ENCODE data around the gene GOSR2.

GOSR2 gene

GRCh38 chr17:46971647-46972300 lies 48.8 kb downstream of the GOSR2 start:
- no peak overlapping the region for H3K4me3 Mint-ChIP-seq
- H3K36me3 Mint-ChIP-seq (ENCODE audit: low read depth) = no peaks in the 10 kb centered on the region
- H3K4me1 Mint-ChIP-seq (ENCODE audit: low read depth) = no peaks in the 10 kb centered on the region
- H3K27me3 Mint-ChIP-seq (ENCODE audit: low read depth) = peaks cover 8% of the 10 kb centered on the region
- DNase-seq (ENCODE audit: low spot score) = no peak
- H3K9me3 Mint-ChIP-seq = no peaks in the 10 kb centered on the region
- H3K27ac Mint-ChIP-seq = no peak overlapping the region

- no peaks in the 10 kb centered on the region for H3K4me1 Mint-ChIP-seq (ENCODE audit: low read depth)
- no peak overlapping the region for H3K4me3 Mint-ChIP-seq
- H3K27ac Mint-ChIP-seq = no peak overlapping the region
- H3K27me3 Mint-ChIP-seq (ENCODE audit: low read depth) = peaks cover 14% of the 10 kb centered on the region
- no peaks in the 10 kb centered on the region for H3K36me3 Mint-ChIP-seq (ENCODE audit: low read depth)
- no peak for DNase-seq (ENCODE audit: low spot score)
- no peaks in the 10 kb centered on the region for H3K9me3 Mint-ChIP-seq
Observed at GRCh38 chr17:46972346-46972745, 49.4 kb downstream of the GOSR2 start.

DNA sequence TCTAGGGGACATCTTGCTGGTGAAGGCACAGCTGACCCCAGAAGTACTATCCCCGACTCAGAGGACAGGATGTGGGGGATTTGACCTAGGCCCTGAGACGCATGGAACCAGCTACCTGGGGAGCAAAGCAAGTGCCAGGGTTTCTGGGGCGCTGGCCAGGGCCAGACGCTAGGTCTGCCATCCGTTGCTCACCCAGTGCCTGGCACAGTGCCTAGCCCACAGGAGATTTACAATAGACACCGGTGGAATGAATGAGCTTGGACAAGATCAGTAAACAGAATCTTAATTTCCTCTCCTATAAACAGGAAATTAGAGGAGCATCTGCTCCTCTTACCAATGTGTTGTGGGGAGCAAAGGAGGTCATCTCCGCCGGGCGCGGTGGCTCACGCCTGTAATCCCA lies 51.1 kb downstream of the GOSR2 start:
- Mint-ChIP-seq H3K27me3 (ENCODE audit: low read depth) (peaks cover 23% of the 10 kb centered on the region), H3K4me1 (ENCODE audit: low read depth) (peaks cover 3% of the 10 kb centered on the region), H3K36me3 (ENCODE audit: low read depth) (no peaks in the 10 kb centered on the region), H3K9me3 (no peaks in the 10 kb centered on the region), H3K4me3 (no peak overlapping the region), H3K27ac (no peak overlapping the region)
- no peak for DNase-seq (ENCODE audit: low spot score)

GRCh38 chr17:46975287-46975686 lies 52.3 kb downstream of the GOSR2 start:
- Mint-ChIP-seq H3K4me3 (no peak overlapping the region), H3K9me3 (no peaks in the 10 kb centered on the region), H3K36me3 (ENCODE audit: low read depth) (no peaks in the 10 kb centered on the region), H3K27me3 (ENCODE audit: low read depth) (peaks cover 32% of the 10 kb centered on the region), H3K4me1 (ENCODE audit: low read depth) (peaks cover 5% of the 10 kb centered on the region), H3K27ac (no peak overlapping the region)
- DNase-seq (ENCODE audit: low spot score) = no peak

DNA sequence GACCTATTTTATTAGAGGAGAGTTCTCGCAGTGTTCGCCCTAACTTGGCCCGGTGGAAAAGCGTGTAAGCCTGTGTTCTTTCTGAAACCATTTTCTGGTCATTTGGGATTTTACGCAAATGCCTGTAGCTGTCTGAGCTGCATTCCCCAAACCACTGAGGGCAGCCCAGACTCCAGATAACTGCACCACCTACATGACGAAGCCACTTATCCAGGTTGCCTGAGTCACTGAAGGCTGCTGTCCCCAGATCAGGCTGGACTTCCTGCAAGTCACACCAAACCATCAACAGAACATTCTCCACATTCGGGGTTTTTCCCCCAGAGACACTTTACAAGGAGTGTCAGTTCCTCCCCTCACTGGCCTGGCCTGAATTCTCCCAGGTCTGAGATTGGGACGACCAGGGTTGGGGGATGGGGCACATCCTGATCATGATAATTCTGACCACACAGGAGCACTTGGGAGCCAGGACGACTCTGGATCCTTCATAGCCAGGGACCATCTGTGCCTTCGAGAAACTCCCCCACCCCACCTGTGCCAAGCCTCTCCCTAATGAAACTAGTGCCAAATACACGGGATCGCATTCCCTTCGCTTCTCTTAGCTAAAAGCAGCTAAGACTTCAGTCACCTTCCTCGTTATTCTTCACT lies 53.8 kb downstream of the GOSR2 start:
- no peaks in the 10 kb centered on the region for H3K9me3 Mint-ChIP-seq
- no peak overlapping the region for H3K4me3 Mint-ChIP-seq
- H3K27me3 Mint-ChIP-seq (ENCODE audit: low read depth) = peaks cover 41% of the 10 kb centered on the region
- peaks cover 5% of the 10 kb centered on the region for H3K4me1 Mint-ChIP-seq (ENCODE audit: low read depth)
- no peak for DNase-seq (ENCODE audit: low spot score)
- H3K36me3 Mint-ChIP-seq (ENCODE audit: low read depth) = no peaks in the 10 kb centered on the region
- H3K27ac Mint-ChIP-seq = no peak overlapping the region

- Mint-ChIP-seq H3K4me1 (ENCODE audit: low read depth) (peaks cover 5% of the 10 kb centered on the region), H3K27me3 (ENCODE audit: low read depth) (peaks cover 41% of the 10 kb centered on the region), H3K36me3 (ENCODE audit: low read depth) (no peaks in the 10 kb centered on the region), H3K4me3 (no peak overlapping the region), H3K27ac (no peak overlapping the region), H3K9me3 (no peaks in the 10 kb centered on the region)
- no peak for DNase-seq (ENCODE audit: low spot score)
Observed at GRCh38 chr17:46977348-46977747, 54.4 kb downstream of the GOSR2 start.

- peaks cover 5% of the 10 kb centered on the region for H3K4me1 Mint-ChIP-seq (ENCODE audit: low read depth)
- H3K27ac Mint-ChIP-seq = no peak overlapping the region
- H3K36me3 Mint-ChIP-seq (ENCODE audit: low read depth) = no peaks in the 10 kb centered on the region
- no peaks in the 10 kb centered on the region for H3K9me3 Mint-ChIP-seq
- H3K27me3 Mint-ChIP-seq (ENCODE audit: low read depth) = peaks cover 41% of the 10 kb centered on the region
- H3K4me3 Mint-ChIP-seq = peak overlapping the region; percentile 85
- no peak for DNase-seq (ENCODE audit: low spot score)
Observed at GRCh38 chr17:46977750-46978488, 55.0 kb downstream of the GOSR2 start.

DNA sequence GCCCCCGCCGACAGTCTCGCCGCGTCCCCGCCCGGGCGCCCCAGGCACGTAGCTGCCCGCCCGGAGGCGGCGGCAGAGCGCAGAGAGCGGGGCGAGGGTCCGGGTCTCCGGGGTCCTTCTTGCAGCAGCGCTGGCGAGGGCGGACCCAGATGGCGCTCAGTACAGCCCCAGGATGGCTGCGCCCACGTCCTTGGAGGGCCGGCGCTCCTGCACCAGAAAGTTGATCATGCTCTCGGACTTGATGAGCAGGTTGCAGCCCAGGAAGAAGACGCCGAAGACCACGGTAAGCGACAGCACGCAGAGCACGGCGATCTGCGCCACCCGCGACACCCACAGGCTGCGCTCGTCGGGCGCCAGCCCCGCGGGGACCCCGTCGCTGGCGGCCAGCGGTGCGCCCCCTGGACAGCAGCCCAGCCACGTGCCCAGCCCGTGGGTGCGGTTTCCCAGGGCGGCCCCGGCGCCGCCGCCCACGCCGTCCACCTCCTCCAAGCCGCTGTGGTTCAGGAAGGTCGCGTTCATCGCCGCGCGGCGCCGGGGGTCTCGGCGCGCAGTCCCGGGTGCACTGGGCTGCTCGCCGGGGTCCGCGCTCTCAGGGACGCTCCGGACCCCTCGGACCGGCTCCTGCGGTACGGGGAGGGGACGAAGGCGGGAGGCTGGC lies 55.7 kb downstream of the GOSR2 start:
- H3K4me1 Mint-ChIP-seq (ENCODE audit: low read depth) = peaks cover 5% of the 10 kb centered on the region
- H3K9me3 Mint-ChIP-seq = no peaks in the 10 kb centered on the region
- no peaks in the 10 kb centered on the region for H3K36me3 Mint-ChIP-seq (ENCODE audit: low read depth)
- DNase-seq (ENCODE audit: low spot score) = no peak
- no peak overlapping the region for H3K27ac Mint-ChIP-seq
- H3K4me3 Mint-ChIP-seq = peak overlapping the region; percentile 54
- H3K27me3 Mint-ChIP-seq (ENCODE audit: low read depth) = peaks cover 41% of the 10 kb centered on the region

- peaks cover 5% of the 10 kb centered on the region for H3K4me1 Mint-ChIP-seq (ENCODE audit: low read depth)
- peak within 1 kb of the TSS; percentile 85 for H3K4me3 Mint-ChIP-seq
- H3K9me3 Mint-ChIP-seq = no peaks in the 10 kb centered on the region
- peaks cover 41% of the 10 kb centered on the region for H3K27me3 Mint-ChIP-seq (ENCODE audit: low read depth)
- no peaks in the 10 kb centered on the region for H3K36me3 Mint-ChIP-seq (ENCODE audit: low read depth)
- DNase-seq (ENCODE audit: low spot score) = peak; percentile 29
- H3K27ac Mint-ChIP-seq = no peak within 1 kb of the TSS
Observed at GRCh38 chr17:46979147-46979863, 56.3 kb downstream of the GOSR2 start, which contains the start of gene RPRML. Gene RPRML, minus strand, starts transcription at chr17:46979253. Its CDS starts 246 bp downstream, at chr17:46979007.

DNA sequence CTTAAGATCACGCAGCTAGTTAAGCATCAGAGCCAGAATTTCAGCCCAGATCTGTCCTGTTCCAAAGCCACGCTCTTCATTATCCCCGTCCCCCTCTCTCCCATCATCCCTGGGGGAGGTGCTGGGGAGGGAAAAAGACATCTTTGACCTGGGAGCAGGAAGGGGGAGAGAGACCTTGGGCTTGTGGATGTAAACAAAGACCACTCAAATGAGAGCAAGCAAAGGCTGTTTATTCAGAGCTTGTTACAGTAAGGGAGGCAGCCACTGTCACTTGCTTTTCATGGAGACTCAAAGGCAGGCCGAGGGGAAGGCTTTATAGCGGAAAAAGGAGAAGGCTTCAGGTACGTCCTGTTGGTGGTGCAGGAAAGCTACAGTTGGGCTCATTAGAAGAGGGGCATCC lies 59.6 kb downstream of the GOSR2 start:
- peaks cover 25% of the 10 kb centered on the region for H3K27me3 Mint-ChIP-seq (ENCODE audit: low read depth)
- no peaks in the 10 kb centered on the region for H3K9me3 Mint-ChIP-seq
- no peaks in the 10 kb centered on the region for H3K36me3 Mint-ChIP-seq (ENCODE audit: low read depth)
- DNase-seq (ENCODE audit: low spot score) = no peak
- no peak overlapping the region for H3K4me3 Mint-ChIP-seq
- H3K27ac Mint-ChIP-seq = no peak overlapping the region
- H3K4me1 Mint-ChIP-seq (ENCODE audit: low read depth) = peaks cover 5% of the 10 kb centered on the region

DNA sequence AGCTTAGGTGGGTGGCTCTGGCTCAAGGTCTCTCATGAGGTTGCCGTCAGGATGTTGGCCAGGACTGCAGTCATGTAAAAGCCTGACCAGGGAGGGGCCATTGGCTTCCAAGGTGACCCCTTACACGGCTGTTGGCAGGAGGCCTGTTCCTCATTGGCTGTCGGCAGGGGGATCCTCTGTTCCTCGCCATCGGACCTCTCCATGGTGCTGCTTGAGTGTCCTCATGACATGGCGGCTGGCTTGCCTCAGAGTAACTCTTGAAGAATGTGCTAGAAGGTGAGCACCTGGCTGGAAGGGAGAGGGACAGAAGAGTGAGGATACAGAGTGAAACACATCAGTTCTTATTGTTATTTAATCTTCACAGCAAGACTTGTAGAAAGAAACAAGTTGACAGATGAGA lies 60.8 kb downstream of the GOSR2 start:
- H3K4me3 Mint-ChIP-seq = no peak overlapping the region
- H3K27me3 Mint-ChIP-seq (ENCODE audit: low read depth) = peaks cover 18% of the 10 kb centered on the region
- H3K27ac Mint-ChIP-seq = no peak overlapping the region
- peaks cover 2% of the 10 kb centered on the region for H3K4me1 Mint-ChIP-seq (ENCODE audit: low read depth)
- DNase-seq (ENCODE audit: low spot score) = no peak
- no peaks in the 10 kb centered on the region for H3K9me3 Mint-ChIP-seq
- H3K36me3 Mint-ChIP-seq (ENCODE audit: low read depth) = no peaks in the 10 kb centered on the region

DNA sequence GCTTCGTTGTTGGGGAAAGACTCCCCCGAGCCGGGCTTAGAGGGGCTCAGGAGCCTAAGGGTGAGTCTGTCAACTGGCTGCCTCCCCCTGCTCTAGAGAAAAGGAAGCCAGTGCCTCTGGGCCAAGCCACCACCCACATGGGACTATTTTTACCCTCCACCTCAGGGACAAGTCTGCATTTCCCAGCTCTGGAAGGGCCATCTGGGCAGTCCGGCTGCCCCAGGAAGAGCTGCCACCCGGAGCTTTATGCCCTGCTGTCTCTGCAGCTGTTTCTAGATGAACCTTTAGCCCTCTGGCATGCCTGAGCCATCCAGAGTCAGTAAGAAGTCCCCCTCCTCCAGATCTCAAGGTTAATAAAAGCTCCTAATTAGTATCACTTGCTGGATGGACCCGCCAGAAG lies 61.4 kb downstream of the GOSR2 start:
- DNase-seq (ENCODE audit: low spot score) = no peak
- H3K4me1 Mint-ChIP-seq (ENCODE audit: low read depth) = peaks cover 2% of the 10 kb centered on the region
- H3K27ac Mint-ChIP-seq = no peak overlapping the region
- peaks cover 19% of the 10 kb centered on the region for H3K27me3 Mint-ChIP-seq (ENCODE audit: low read depth)
- no peaks in the 10 kb centered on the region for H3K36me3 Mint-ChIP-seq (ENCODE audit: low read depth)
- no peak overlapping the region for H3K4me3 Mint-ChIP-seq
- H3K9me3 Mint-ChIP-seq = no peaks in the 10 kb centered on the region

DNA sequence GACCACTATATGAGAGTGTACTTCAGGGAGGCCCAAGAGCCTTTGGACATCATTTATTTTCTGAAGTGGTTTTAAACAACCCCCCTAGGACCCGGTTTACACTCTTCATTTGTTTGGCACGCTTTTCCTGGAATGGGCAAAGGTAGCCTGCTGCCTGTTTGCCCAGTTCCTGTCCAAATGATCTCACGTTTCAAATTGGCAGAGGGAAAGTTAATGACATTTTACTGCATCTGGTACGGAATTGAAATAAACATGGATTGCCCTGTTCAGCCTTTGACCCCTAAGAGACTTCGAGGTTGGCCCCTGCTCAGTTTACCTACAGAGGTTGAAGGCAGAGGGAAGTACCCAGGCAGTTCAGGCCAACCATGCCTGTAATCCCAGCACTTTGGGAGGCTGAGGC lies 61.9 kb downstream of the GOSR2 start:
- Mint-ChIP-seq H3K4me3 (no peak overlapping the region), H3K9me3 (no peaks in the 10 kb centered on the region), H3K27me3 (ENCODE audit: low read depth) (peaks cover 16% of the 10 kb centered on the region), H3K4me1 (ENCODE audit: low read depth) (peaks cover 2% of the 10 kb centered on the region), H3K27ac (no peak overlapping the region), H3K36me3 (ENCODE audit: low read depth) (no peaks in the 10 kb centered on the region)
- no peak for DNase-seq (ENCODE audit: low spot score)

All from T-helper 2 cell treated with Interferon-gamma antibody and Interleukin-4, amounts not matched to agents 5 μg/mL and 100 μg/mL, for 36 hours (primary cell).